Measurements from ENCODE around the gene ASIC1.

Gene ASIC1

DNA sequence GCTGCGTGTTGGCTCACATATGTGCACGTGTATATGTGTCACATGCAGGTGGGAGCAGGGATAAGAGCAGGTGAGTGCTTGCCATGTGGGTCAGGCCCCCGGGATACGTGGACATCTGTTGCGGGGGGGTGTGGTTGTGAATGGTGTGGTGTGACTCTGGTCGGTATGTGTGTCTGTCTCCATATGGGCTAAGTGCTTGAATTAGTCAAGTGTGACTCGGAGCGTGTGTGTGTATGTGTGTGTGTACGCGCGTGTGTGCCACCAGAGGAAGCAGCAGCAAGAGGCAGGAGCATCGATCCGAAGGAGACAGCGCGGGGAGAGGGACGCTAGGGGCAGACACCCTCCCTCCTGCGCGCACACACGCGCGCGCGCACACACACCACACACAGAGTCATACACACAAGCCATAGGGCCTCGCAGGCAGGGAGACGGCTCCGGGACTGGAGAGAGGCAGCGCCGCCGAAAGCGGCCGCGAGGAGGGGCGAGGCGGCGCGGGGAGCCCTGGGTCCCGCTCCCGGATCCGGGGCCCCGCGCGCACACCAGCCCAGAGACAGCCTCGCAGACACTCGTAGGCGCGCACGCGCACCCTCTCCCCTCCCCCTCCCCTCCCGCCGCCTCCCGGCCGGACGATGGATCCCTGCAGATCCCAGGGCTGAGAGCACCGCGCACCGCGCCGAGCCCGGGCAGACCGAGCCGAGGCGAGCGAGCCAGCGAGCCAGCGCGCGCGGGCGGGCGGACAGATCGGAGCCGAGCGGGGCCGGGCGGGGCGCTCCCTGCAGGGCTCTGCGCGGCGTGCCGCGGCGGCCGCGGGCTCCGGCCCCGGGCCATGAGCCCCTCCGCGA lies at the start of gene ASIC1:
Gene ASIC1, plus strand, starts transcription at position 597 of the 842 bp plus-strand sequence. CDS start 1,171 bp downstream, outside the sequence.
- Histone ChIP-seq H3K36me3 (ENCODE audit: control insufficient read depth in 2 of 2, insufficient read depth in 2 of 2, low read length in 2 of 2) (peaks cover 0 to 4% of the 10 kb centered on the region in 2 donors), H3K4me3 (ENCODE audit: low read length in 2 of 2) (peak within 1 kb of the TSS; percentile 85 to 86), H3K27ac (ENCODE audit: low read length) (no peak within 1 kb of the TSS), H3K27me3 (ENCODE audit: control insufficient read depth in 1 of 2, insufficient read depth in 2 of 2, low read length in 2 of 2) (peaks cover 0 to 2% of the 10 kb centered on the region in 2 donors), H3K9me3 (ENCODE audit: control insufficient read depth in 2 of 2, low read length in 2 of 2) (no peaks in the 10 kb centered on the region), H3K9ac (ENCODE audit: low read length in 2 of 2) (peak within 1 kb of the TSS; percentile 64 to 75), H3K4me1 (ENCODE audit: control insufficient read depth, insufficient read depth, low read length) (peaks cover 25% of the 10 kb centered on the region)

DNA sequence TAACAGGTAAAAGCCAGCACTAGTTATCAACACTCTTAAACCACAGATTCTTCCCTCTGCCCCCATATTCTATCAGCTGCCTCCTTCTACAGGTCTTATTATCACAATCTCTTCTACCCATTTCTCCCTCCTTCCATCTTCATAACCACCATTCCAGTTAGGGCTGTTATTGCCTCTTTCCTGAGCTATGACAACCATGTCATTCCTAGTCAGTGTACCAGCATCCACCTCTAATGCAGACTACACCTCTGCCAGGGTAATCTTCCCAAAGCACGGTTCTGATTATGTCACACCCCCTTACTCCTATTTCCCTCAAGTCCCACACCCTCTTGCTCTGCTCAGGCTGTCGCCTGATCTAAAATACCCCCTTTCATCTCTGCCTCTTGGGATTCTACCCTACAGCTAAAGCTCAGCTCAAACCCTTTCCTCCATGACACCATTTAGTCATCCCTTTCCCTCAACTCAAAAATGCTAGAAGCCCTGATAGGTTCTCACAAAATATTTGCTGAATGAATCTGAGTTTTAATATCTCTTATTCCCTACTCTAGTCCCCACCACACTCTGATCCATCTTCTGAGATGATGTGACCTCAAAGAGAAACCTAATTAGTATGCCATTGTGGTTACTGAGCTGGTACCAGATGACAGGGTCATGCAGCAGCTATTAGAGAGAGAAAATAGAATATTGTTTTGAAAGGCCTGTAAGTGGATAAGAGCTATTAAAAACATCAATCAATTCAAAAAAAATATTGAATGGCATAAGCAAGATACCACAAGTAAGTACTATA lies 43.8 kb upstream of the ASIC1 start:
- no peak overlapping the region for H3K9ac ChIP-seq (ENCODE audit: low read length in 2 of 2)
- H3K4me1 ChIP-seq (ENCODE audit: control insufficient read depth, insufficient read depth, low read length), result no peaks in the 10 kb centered on the region
- H3K27ac ChIP-seq (ENCODE audit: low read length), result no peak overlapping the region
- H3K27me3 ChIP-seq (ENCODE audit: control insufficient read depth in 1 of 2, insufficient read depth in 2 of 2, low read length in 2 of 2), result no peaks in the 10 kb centered on the region
- H3K4me3 ChIP-seq (ENCODE audit: low read length in 2 of 2), result no peak overlapping the region
- H3K9me3 ChIP-seq (ENCODE audit: control insufficient read depth in 2 of 2, low read length in 2 of 2), result no peaks in the 10 kb centered on the region
- peaks cover 0 to 2% of the 10 kb centered on the region in 2 donors for H3K36me3 ChIP-seq (ENCODE audit: control insufficient read depth in 2 of 2, insufficient read depth in 2 of 2, low read length in 2 of 2)

DNA sequence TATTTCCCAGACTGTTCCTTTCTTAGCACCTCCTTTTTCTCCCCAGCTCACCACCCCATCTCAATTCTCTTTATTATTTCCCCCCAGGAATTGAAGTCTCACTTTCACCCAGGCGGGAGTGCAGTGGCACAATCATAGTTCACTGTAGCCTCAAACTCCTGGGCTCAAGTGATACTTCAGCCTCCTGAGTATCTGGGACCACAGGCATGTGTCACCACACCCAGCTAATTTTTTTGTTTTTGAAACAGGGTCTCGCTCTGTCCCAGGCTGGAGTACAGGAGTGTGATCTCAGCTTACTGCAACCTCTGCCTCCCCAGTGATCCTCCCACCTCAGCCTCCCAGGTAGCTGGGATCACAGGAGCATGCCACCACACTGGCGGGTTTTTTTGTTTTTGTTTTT lies 43.1 kb upstream of the ASIC1 start:
- no peaks in the 10 kb centered on the region for H3K4me1 ChIP-seq (ENCODE audit: control insufficient read depth, insufficient read depth, low read length)
- peaks cover 0 to 2% of the 10 kb centered on the region in 2 donors for H3K36me3 ChIP-seq (ENCODE audit: control insufficient read depth in 2 of 2, insufficient read depth in 2 of 2, low read length in 2 of 2)
- no peaks in the 10 kb centered on the region for H3K27me3 ChIP-seq (ENCODE audit: control insufficient read depth in 1 of 2, insufficient read depth in 2 of 2, low read length in 2 of 2)
- no peak overlapping the region for H3K9ac ChIP-seq (ENCODE audit: low read length in 2 of 2)
- H3K4me3 ChIP-seq (ENCODE audit: low read length in 2 of 2), result no peak overlapping the region
- H3K27ac ChIP-seq (ENCODE audit: low read length), result no peak overlapping the region
- H3K9me3 ChIP-seq (ENCODE audit: control insufficient read depth in 2 of 2, low read length in 2 of 2), result no peaks in the 10 kb centered on the region

DNA sequence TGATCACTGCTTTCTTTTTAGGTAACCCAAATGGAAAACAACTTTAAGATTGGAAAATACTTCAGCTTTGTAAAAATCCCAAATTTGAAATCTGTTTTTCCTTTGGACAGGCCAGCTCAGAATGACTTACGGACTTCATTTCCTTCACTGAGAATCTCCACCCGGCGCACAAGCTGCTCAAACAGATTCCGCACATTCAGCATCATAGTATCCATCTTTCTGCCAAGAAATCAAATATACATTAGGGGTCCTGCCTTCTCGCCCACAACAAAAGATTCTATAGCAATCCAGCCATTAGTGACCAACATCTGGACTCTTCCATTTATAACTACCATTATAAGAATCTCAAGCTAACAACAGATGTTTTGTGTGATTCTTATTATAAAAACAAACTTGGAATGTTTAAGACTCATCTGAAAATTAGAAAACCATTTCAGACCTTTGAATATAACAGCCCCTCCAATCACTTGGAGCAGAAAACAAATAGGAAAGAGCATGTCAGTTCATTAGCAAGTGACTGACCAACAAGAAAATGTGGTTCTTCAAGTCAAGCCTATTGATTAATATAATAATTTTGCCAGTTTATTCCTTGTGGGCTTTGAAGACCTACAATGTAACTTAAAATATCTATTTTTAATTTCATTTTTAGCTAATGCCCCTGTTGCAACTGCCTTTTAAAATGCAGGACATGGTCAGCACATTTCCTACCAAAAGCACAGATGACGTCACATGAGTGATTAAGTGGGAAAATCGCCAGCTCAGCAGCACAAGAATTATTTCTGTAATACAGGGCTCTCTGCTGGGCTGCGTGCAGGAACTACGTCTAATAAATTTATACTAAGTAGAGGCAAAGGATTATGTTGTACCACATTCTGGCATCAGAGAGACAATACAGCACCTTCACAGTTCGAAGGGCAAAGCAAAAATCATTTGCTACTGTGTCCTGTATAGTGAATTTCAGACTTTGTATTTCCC lies 40.6 kb upstream of the ASIC1 start:
- no peaks in the 10 kb centered on the region for H3K9me3 ChIP-seq (ENCODE audit: control insufficient read depth in 2 of 2, low read length in 2 of 2)
- H3K4me1 ChIP-seq (ENCODE audit: control insufficient read depth, insufficient read depth, low read length), result no peaks in the 10 kb centered on the region
- peak overlapping the region in 1 of 2 donors; percentile 35 for H3K9ac ChIP-seq (ENCODE audit: low read length in 2 of 2)
- H3K4me3 ChIP-seq (ENCODE audit: low read length in 2 of 2), result peak overlapping the region; percentile 4 to 43
- H3K36me3 ChIP-seq (ENCODE audit: control insufficient read depth in 2 of 2, insufficient read depth in 2 of 2, low read length in 2 of 2), result peaks cover 0 to 2% of the 10 kb centered on the region in 2 donors
- H3K27me3 ChIP-seq (ENCODE audit: control insufficient read depth in 1 of 2, insufficient read depth in 2 of 2, low read length in 2 of 2), result no peaks in the 10 kb centered on the region
- peak overlapping the region; percentile 26 for H3K27ac ChIP-seq (ENCODE audit: low read length)

DNA sequence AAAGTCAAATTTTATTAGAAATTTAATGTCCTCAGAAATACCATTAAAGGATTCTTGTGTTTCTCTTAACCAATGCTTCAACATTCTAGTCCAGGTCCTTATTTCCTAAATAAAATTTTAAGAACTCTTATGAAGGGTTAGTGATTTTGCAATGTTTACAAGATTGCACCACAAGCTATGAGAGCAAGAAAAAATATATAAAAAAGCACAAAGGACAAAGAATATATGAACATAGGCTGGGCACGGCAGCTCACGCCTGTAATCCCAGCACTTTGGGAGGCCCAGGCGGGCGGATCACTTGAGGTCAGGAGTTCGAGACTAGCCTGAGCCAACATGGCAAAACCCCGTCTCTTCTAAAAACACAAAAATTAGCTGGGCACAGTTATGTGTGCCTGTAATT lies 39.8 kb upstream of the ASIC1 start:
- Histone ChIP-seq H3K9me3 (ENCODE audit: control insufficient read depth in 2 of 2, low read length in 2 of 2) (no peaks in the 10 kb centered on the region), H3K27me3 (ENCODE audit: control insufficient read depth in 1 of 2, insufficient read depth in 2 of 2, low read length in 2 of 2) (no peaks in the 10 kb centered on the region), H3K9ac (ENCODE audit: low read length in 2 of 2) (no peak overlapping the region), H3K4me3 (ENCODE audit: low read length in 2 of 2) (no peak overlapping the region), H3K4me1 (ENCODE audit: control insufficient read depth, insufficient read depth, low read length) (no peaks in the 10 kb centered on the region), H3K27ac (ENCODE audit: low read length) (no peak overlapping the region), H3K36me3 (ENCODE audit: control insufficient read depth in 2 of 2, insufficient read depth in 2 of 2, low read length in 2 of 2) (peaks cover 0 to 2% of the 10 kb centered on the region in 2 donors)

DNA sequence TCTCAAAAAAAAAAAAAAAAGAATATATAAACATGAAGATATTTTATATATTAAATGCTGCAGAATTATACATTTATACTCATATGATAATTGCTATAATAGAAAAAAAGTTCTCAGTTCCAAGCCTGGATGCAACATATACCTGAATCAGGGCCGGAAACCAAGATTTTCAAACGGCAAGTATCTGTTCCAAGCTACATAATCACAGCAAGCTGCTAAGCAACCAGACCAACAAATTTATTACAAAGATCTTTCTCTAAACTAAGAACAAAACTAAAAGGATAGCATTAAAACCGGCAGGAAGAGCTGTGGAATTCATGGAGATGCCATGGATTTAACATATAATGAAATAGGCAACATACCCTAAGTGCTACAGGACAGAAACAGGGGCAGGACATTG lies 39.2 kb upstream of the ASIC1 start:
- H3K27me3 ChIP-seq (ENCODE audit: control insufficient read depth in 1 of 2, insufficient read depth in 2 of 2, low read length in 2 of 2), result no peaks in the 10 kb centered on the region
- H3K9ac ChIP-seq (ENCODE audit: low read length in 2 of 2), result peak overlapping the region in 1 of 2 donors; percentile 38
- H3K36me3 ChIP-seq (ENCODE audit: control insufficient read depth in 2 of 2, insufficient read depth in 2 of 2, low read length in 2 of 2), result peaks cover 0 to 2% of the 10 kb centered on the region in 2 donors
- H3K9me3 ChIP-seq (ENCODE audit: control insufficient read depth in 2 of 2, low read length in 2 of 2), result no peaks in the 10 kb centered on the region
- no peak overlapping the region for H3K4me3 ChIP-seq (ENCODE audit: low read length in 2 of 2)
- no peak overlapping the region for H3K27ac ChIP-seq (ENCODE audit: low read length)
- no peaks in the 10 kb centered on the region for H3K4me1 ChIP-seq (ENCODE audit: control insufficient read depth, insufficient read depth, low read length)

DNA sequence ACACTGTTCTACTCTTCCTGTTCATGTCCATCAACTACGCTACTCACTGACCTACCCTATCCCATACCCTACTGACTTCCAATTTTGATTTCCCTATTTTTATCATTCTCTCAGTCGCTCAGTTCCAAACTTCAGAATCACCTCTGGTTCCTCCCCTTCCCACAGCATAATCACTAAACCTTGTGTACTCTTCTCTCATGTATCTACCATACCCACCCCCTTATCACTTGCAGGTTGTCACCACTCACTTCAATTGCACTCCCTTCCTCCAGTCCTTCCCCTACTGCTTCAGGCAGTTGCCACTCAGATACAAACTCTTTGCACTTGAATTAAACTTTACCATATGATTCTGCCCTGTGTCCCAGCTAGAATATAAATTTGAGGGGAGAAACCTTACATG lies 38.4 kb upstream of the ASIC1 start:
- no peak overlapping the region for H3K9ac ChIP-seq (ENCODE audit: low read length in 2 of 2)
- H3K4me3 ChIP-seq (ENCODE audit: low read length in 2 of 2), result no peak overlapping the region
- no peak overlapping the region for H3K27ac ChIP-seq (ENCODE audit: low read length)
- H3K4me1 ChIP-seq (ENCODE audit: control insufficient read depth, insufficient read depth, low read length), result no peaks in the 10 kb centered on the region
- H3K36me3 ChIP-seq (ENCODE audit: control insufficient read depth in 2 of 2, insufficient read depth in 2 of 2, low read length in 2 of 2), result peaks cover 0 to 2% of the 10 kb centered on the region in 2 donors
- no peaks in the 10 kb centered on the region for H3K27me3 ChIP-seq (ENCODE audit: control insufficient read depth in 1 of 2, insufficient read depth in 2 of 2, low read length in 2 of 2)
- H3K9me3 ChIP-seq (ENCODE audit: control insufficient read depth in 2 of 2, low read length in 2 of 2), result no peaks in the 10 kb centered on the region

DNA sequence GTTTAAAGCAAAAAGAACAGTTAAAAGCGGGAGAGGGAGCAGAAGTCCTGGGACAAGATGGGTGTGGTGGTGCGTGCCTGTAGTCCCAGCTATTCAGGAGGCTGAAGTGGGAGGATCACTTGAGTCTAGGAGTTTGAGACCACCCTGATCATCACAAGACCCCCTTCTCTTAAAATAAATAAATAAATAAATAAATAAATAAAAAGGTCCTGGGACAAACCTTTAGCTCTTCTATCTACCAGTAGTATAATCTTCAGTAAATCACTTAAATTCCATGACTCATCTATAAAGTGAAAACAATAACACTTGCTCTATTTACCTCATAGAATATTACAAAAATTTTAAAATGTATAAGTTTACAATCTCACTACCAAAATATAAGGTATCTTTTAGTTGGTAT lies 37.9 kb upstream of the ASIC1 start:
- H3K9me3 ChIP-seq (ENCODE audit: control insufficient read depth in 2 of 2, low read length in 2 of 2), result no peaks in the 10 kb centered on the region
- no peak overlapping the region for H3K27ac ChIP-seq (ENCODE audit: low read length)
- H3K4me3 ChIP-seq (ENCODE audit: low read length in 2 of 2), result no peak overlapping the region
- no peak overlapping the region for H3K9ac ChIP-seq (ENCODE audit: low read length in 2 of 2)
- no peaks in the 10 kb centered on the region for H3K27me3 ChIP-seq (ENCODE audit: control insufficient read depth in 1 of 2, insufficient read depth in 2 of 2, low read length in 2 of 2)
- peaks cover 1% of the 10 kb centered on the region for H3K4me1 ChIP-seq (ENCODE audit: control insufficient read depth, insufficient read depth, low read length)
- no peaks in the 10 kb centered on the region for H3K36me3 ChIP-seq (ENCODE audit: control insufficient read depth in 2 of 2, insufficient read depth in 2 of 2, low read length in 2 of 2)

DNA sequence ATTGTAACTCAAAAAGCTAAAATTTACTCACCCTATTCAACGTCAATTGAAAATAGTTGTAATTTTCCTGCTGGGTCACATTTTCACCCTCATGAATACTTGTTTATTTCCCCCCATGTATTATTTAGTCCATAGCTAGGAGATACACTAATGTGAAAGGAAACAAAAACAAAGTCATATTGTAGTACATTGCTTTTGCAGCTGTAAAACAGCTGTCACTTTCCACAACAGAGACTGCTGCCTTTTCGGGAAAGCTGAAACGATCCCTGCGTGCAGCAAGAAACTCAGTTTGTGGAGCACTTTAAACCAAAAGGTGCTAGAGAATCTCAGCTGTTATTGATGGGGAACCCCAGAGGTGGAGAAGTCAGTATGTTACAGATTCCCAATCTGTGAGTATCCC lies 36.4 kb upstream of the ASIC1 start:
- Histone ChIP-seq H3K27ac (ENCODE audit: low read length) (peak overlapping the region; percentile 2), H3K4me3 (ENCODE audit: low read length in 2 of 2) (peak overlapping the region in 1 of 2 donors; percentile 29), H3K4me1 (ENCODE audit: control insufficient read depth, insufficient read depth, low read length) (peaks cover 7% of the 10 kb centered on the region), H3K9me3 (ENCODE audit: control insufficient read depth in 2 of 2, low read length in 2 of 2) (no peaks in the 10 kb centered on the region), H3K36me3 (ENCODE audit: control insufficient read depth in 2 of 2, insufficient read depth in 2 of 2, low read length in 2 of 2) (no peaks in the 10 kb centered on the region), H3K27me3 (ENCODE audit: control insufficient read depth in 1 of 2, insufficient read depth in 2 of 2, low read length in 2 of 2) (no peaks in the 10 kb centered on the region), H3K9ac (ENCODE audit: low read length in 2 of 2) (peak overlapping the region; percentile 0 to 21)

DNA sequence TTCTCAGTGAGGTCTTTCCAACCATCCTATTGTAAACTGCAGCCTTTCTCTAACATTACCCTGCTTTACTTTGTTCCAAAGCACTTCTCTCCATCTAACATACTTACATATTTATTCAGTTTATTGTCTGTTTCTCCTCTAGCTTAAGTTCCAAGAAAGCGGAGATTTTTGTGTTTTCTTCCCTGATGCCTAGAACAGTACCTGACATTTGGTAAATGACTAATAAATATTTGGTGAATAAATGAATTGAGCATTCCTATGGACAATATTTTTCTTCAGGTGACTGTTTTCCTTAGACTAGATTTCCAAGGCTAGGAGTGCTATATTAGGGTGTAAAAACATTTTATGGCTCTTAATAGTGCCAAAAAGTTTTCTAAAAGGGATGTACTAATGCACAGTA lies 34.5 kb upstream of the ASIC1 start:
- Histone ChIP-seq H3K9me3 (ENCODE audit: control insufficient read depth in 2 of 2, low read length in 2 of 2) (no peaks in the 10 kb centered on the region), H3K36me3 (ENCODE audit: control insufficient read depth in 2 of 2, insufficient read depth in 2 of 2, low read length in 2 of 2) (no peaks in the 10 kb centered on the region), H3K9ac (ENCODE audit: low read length in 2 of 2) (no peak overlapping the region), H3K27me3 (ENCODE audit: control insufficient read depth in 1 of 2, insufficient read depth in 2 of 2, low read length in 2 of 2) (no peaks in the 10 kb centered on the region), H3K4me1 (ENCODE audit: control insufficient read depth, insufficient read depth, low read length) (peaks cover 7% of the 10 kb centered on the region), H3K27ac (ENCODE audit: low read length) (no peak overlapping the region), H3K4me3 (ENCODE audit: low read length in 2 of 2) (no peak overlapping the region)
